Measurements from ENCODE around the gene TRIP10. TPM values are rescaled to one million over a fixed set of nuclear protein-coding genes. Genes with fewer than 3 reads are reported as not detected.

TRIP10 gene
- total and polyA plus RNA-seq, 2 of the 13 experiments (the other 11 are each of a cell fraction or from before 2014, with no cell fraction given) = 32.5 to 33.2 TPM

- TF ChIP-seq EP300 (IDR thresholded peaks at IDR 0.05; ENCODE audit: low read depth in 2 of 2, low read length in 2 of 2) (no peak), EP300 (CRISPR knock-in tag; IDR thresholded peaks at IDR 0.05; ENCODE audit: borderline replicate concordance) (peak; percentile 45; the same call in 1 of the 2 replicates), ZNF557 (CRISPR knock-in tag; IDR thresholded peaks at IDR 0.05) (peak; percentile 58; the same call in 1 of the 2 replicates), ZFP36L2 (CRISPR knock-in tag; IDR thresholded peaks at IDR 0.05) (no peak), PRMT3 (CRISPR knock-in tag; IDR thresholded peaks at IDR 0.05; ENCODE audit: borderline replicate concordance, low read depth) (no peak), GLMP (CRISPR knock-in tag; IDR thresholded peaks at IDR 0.05; ENCODE audit: borderline replicate concordance) (no peak), PAX8 (CRISPR knock-in tag; IDR thresholded peaks at IDR 0.05; ENCODE audit: borderline replicate concordance) (no peak; the same call in 1 of the 2 replicates), ZNF17 (CRISPR knock-in tag; IDR thresholded peaks at IDR 0.05) (no peak), ZNF180 (CRISPR knock-in tag; IDR thresholded peaks at IDR 0.05; ENCODE audit: borderline replicate concordance, low read depth) (0 out of 2 replicates have a peak, but pooled peaks have one; percentile 39), GPBP1L1 (CRISPR knock-in tag; IDR thresholded peaks at IDR 0.05) (no peak), FOXA3 (CRISPR knock-in tag; IDR thresholded peaks at IDR 0.05) (no peak; the same call in 1 of the 2 replicates), ZNF598 (CRISPR knock-in tag; IDR thresholded peaks at IDR 0.05; ENCODE audit: borderline replicate concordance) (peak; percentile 96; the same call in 1 of the 2 replicates), YEATS4 (CRISPR knock-in tag; IDR thresholded peaks at IDR 0.05; ENCODE audit: borderline replicate concordance) (peak; percentile 94), HIVEP1 (CRISPR knock-in tag; IDR thresholded peaks at IDR 0.05) (0 out of 2 replicates have a peak, but pooled peaks have one; percentile 36), PHB2 (IDR thresholded peaks at IDR 0.05; ENCODE audit: partially characterized antibody) (no peak), PLRG1 (conservative IDR thresholded peaks at IDR 0.05) (no peak), ZIK1 (CRISPR knock-in tag; IDR thresholded peaks at IDR 0.05; ENCODE audit: borderline replicate concordance, low read depth) (no peak), SALL2 (CRISPR knock-in tag; IDR thresholded peaks at IDR 0.05) (peak; percentile 72; the same call in 1 of the 2 replicates)
- TF ChIP-seq, protein P1, sequence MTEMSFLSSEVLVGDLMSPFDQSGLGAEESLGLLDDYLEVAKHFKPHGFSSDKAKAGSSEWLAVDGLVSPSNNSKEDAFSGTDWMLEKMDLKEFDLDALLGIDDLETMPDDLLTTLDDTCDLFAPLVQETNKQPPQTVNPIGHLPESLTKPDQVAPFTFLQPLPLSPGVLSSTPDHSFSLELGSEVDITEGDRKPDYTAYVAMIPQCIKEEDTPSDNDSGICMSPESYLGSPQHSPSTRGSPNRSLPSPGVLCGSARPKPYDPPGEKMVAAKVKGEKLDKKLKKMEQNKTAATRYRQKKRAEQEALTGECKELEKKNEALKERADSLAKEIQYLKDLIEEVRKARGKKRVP (CRISPR knock-in tag; IDR thresholded peaks at IDR 0.05) = peak in 1 of 2 experiments; percentile 58; a peak in 1 of 4 replicates
- TF ChIP-seq, protein P2, sequence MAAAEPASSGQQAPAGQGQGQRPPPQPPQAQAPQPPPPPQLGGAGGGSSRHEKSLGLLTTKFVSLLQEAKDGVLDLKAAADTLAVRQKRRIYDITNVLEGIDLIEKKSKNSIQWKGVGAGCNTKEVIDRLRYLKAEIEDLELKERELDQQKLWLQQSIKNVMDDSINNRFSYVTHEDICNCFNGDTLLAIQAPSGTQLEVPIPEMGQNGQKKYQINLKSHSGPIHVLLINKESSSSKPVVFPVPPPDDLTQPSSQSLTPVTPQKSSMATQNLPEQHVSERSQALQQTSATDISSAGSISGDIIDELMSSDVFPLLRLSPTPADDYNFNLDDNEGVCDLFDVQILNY (CRISPR knock-in tag; conservative IDR thresholded peaks at IDR 0.05) = no peak
- TF ChIP-seq, protein P3, sequence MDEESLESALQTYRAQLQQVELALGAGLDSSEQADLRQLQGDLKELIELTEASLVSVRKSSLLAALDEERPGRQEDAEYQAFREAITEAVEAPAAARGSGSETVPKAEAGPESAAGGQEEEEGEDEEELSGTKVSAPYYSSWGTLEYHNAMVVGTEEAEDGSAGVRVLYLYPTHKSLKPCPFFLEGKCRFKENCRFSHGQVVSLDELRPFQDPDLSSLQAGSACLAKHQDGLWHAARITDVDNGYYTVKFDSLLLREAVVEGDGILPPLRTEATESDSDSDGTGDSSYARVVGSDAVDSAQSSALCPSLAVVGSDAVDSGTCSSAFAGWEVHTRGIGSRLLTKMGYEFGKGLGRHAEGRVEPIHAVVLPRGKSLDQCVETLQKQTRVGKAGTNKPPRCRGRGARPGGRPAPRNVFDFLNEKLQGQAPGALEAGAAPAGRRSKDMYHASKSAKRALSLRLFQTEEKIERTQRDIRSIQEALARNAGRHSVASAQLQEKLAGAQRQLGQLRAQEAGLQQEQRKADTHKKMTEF (CRISPR knock-in tag; IDR thresholded peaks at IDR 0.05) = peak; percentile 93
- TF ChIP-seq, protein P4, sequence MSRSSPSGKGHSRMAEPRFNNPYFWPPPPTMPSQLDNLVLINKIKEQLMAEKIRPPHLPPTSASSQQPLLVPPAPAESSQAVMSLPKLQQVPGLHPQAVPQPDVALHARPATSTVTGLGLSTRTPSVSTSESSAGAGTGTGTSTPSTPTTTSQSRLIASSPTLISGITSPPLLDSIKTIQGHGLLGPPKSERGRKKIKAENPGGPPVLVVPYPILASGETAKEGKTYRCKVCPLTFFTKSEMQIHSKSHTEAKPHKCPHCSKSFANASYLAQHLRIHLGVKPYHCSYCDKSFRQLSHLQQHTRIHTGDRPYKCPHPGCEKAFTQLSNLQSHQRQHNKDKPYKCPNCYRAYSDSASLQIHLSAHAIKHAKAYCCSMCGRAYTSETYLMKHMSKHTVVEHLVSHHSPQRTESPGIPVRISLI (CRISPR knock-in tag; IDR thresholded peaks at IDR 0.05; ENCODE audit: borderline replicate concordance) = 0 out of 2 replicates have a peak, but pooled peaks have one; percentile 11
Measured at GRCh38 chr19:6753178-6754031, 13.9 kb downstream of the TRIP10 start (continued).

Data from HepG2 (cell line).